Measurements from ENCODE around the gene SERPINA1.
"Not testable (repeated sequence)": the region's sequence is repeated elsewhere in the genome, so short reads cannot be mapped to it uniquely, and the experiment has no call there.

- TF ChIP-seq TEAD4 (CRISPR knock-in tag; IDR thresholded peaks at IDR 0.05); ZBTB43 (CRISPR knock-in tag; IDR thresholded peaks at IDR 0.05); CTCF (IDR thresholded peaks at IDR 0.05); ZNF281 (CRISPR knock-in tag; IDR thresholded peaks at IDR 0.05); IRF2 (CRISPR knock-in tag; IDR thresholded peaks at IDR 0.05; ENCODE audit: borderline replicate concordance, low read depth); USF2 (CRISPR knock-in tag; IDR thresholded peaks at IDR 0.05); CREB1 (CRISPR knock-in tag; IDR thresholded peaks at IDR 0.05); ETV6 (CRISPR knock-in tag; IDR thresholded peaks at IDR 0.05); SP1 (CRISPR knock-in tag; conservative IDR thresholded peaks at IDR 0.05); NFYB (CRISPR knock-in tag; conservative IDR thresholded peaks at IDR 0.05; ENCODE audit: low read depth); JUN (CRISPR knock-in tag; IDR thresholded peaks at IDR 0.05); NFATC4 (CRISPR knock-in tag; IDR thresholded peaks at IDR 0.05): not testable (repeated sequence)
Observed at GRCh38 chr14:94354190-94354589, 34.2 kb downstream of the SERPINA1 start.
